Activated CD8-positive, alpha-beta memory T cell treated with anti-CD3 and anti-CD28 coated beads, Interleukin-2, amount 50 U/mL, for 48 hours (primary cell): Measurements from ENCODE around the gene OBP2A.

ENCODE experiments used
- DNase-seq: peaks from one replicate; pipeline ENCODE4 v3.0.0-alpha.2; 2020

The OBP2A gene

DNA sequence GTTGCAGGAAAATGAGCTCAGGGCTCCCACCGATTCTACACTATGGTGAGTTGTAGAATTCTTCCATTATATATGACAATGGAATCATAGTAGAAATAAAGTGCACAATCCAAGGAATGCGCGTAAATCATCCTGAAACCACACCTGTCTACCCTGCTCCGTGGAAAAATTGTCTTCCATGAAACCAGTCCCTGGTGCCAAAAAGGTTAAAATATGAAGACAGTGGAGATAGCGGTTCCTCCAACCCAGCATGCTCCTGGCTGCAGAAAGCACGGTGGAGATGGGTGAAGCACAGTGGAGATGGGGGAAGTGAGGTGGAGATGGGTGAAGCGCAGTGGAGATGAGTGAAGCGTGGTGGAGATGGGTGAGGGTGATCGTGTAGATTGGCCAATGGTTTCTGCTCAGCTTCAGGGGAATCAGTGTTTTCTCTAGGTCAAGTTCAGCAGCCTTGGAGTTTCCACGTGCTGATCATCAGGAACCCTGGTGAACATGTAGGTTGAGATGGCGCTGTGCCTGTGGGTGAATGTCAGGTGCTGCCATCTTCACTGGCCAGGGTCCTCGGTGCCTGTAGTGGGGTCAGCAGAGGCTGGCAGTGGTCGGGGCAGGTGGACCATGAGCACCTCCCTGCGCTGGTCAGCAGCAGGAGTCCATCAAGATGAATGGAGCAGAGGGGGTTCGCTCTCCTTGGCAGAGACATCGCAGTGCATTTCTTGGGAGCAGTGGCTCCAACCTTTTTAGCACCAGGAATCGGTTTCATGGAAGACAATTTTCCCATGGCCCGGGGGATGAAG is 35.9 kb downstream of the OBP2A start:
- DNase-seq = no peak

DNA sequence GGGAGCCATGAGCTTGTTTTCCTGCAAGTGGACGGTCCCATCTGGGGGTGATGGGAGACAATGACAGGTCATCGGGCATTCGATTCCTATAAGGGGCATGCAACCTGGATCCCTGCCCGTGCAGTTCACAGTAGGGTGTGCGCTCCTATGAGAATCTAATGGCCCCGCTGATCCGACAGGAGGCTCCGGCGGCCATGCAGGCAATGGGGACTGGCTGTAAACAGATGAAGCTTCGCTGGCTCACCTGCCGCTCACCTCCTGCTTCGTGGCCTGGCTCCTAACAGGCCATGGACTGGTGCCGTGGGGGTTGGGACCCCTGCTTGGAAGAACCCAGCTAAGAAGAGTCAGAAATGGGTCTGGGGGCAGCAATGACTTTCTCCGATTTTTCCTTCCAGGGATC is 36.6 kb downstream of the OBP2A start:
- no peak for DNase-seq

DNA sequence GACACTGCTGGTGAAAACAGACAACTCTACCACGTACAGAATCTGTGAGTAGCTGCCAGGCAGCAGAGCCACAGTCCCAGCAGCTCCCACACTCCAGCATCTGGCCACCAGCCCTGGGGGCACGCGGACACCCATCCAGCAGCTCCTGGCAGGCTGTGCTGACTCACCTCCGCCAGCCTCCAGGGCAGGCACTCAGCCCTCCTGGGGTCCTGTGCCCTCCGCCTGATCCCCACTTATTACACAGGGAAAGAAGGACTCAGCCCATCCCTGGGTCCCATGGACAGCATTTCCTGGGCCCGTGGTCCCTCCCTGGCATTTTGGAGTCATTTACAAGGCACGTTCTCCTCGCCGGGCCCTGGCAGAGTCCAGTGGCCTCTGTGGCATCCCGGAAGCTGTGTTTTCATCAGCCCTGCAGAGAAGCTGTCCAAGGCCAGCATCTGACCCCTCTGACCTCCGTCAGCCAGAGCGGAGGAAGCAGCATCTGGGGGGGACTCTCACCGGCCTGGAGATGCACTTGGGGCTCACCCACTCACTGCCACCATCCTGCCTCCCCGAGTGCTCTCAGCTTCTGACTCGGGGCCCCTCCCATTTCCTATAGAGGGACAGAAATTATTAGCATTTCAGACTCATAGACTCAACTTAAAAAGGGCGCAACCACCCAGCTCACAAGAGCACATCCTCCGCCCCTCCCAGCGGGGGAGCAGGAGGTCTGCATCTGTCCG is 37.2 kb downstream of the OBP2A start:
- DNase-seq = no peak

DNA sequence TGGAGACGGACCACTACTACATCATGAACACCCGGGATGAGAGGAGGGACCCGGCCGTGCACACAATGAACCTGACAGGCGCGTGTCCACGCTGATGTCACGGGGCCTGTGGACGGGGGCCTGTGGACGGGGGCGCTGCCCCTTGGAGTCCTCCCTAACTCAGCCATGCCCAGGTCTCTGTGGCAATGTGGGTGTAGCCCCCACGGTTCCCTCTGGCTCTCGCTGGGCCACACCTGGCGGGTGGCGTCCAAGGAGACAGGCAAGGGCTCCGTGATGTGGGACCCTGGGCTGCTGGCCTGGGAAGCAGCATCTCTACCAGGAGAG is 37.7 kb downstream of the OBP2A start:
- no peak for DNase-seq

DNA sequence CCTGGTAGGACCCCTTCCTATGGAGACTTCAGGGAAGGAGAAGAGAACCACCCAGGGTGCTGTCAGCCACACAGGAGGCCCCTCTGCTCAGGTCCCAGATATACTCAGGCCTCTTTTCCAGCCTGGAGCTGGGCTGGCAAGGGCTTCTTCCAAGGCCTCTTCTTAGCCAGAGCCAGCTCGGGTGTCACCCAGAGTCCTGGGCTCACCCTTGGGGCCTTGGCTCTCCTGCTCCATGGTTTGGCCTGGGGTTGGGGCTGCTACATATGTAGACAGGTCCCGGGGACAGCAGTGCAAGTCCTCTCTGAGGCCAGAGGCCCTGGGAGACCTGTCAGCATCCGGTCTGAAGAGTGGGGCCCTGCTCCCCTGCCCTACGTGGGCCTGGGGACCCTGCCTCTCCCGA is 38.4 kb downstream of the OBP2A start:
- DNase-seq = no peak

DNA sequence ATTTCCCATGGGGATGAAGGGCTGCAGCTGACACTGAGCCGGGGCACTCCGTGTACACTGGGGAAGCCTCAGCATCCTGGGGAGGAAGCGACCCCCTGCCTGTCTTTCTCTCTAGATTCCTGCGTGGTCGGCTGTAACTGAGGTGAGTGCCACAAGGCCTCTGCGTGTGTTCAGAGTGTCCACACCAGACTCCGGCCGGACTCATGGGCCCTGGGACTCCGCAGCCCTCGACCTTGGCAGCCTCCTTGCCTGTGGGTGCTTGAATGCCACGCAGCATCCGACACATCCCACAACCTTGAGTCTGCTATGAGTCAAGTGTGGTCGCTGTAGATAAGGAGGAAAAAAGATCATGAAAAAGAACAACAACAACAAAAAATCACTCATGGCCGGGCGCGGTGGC is 39.0 kb downstream of the OBP2A start:
- DNase-seq = no peak

DNA sequence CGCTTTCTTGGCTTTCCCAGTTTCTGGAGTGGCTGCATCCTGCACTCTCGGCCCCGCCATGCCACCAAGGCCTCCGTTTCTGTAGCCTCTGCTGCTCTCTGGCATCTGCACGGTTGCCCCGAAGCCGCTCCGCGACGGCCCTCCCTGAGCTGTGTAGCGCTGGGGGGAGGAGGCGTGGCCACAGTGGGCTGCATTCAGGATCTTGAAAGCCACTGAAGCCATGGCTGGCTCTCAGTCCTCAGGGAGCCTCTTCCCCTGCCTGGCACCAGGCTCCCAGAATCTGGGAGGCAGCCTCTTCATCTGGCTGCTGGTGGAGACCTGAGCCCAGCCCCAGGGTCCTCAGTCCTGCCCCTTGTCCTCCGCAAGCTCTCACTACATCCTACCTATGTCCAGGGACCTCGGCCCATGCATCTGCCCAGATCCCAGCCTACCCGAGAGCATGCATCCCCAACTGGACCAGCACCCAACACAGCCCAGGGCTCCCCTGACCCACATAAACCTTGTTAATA is 40.7 kb downstream of the OBP2A start:
- DNase-seq = no peak

DNA sequence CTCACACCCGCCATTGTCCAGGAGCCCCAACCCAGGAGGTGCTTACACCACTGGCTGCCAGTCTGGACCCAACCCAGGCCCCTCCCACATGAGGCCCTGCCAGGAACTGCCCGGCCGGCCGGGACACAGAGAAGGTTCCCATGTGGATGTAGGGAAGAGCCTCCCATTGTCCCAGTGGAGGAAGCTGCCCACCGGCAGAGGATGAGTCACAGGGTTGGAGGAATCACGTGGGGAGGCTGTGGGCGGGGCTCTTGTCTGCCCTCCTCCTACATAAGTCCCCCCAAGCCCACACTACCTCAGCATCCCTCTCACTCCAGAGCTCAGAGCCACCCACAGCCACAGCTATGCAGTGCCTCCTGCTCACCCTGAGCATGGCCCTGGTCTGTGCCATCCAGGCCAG is 41.7 kb downstream of the OBP2A start:
- no peak for DNase-seq

DNA sequence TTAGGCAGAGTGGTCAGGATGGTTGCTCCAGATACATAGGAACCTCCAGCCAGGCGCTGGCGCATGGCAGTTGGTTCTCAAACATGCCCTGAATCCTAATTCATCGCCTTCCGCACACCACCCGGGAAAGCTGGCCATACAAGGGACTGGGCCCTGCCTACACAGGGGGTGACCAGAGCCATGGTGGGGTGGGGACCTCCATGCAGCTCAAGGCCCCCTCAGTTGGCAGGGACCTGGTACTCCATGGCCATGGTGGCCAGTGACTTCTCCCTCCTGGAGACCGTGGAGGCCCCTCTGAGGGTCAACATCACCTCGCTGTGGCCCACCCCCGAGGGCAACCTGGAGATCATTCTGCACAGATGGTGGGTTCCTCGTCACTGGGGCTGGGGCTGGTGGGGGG is 42.4 kb downstream of the OBP2A start:
- no peak for DNase-seq

DNA sequence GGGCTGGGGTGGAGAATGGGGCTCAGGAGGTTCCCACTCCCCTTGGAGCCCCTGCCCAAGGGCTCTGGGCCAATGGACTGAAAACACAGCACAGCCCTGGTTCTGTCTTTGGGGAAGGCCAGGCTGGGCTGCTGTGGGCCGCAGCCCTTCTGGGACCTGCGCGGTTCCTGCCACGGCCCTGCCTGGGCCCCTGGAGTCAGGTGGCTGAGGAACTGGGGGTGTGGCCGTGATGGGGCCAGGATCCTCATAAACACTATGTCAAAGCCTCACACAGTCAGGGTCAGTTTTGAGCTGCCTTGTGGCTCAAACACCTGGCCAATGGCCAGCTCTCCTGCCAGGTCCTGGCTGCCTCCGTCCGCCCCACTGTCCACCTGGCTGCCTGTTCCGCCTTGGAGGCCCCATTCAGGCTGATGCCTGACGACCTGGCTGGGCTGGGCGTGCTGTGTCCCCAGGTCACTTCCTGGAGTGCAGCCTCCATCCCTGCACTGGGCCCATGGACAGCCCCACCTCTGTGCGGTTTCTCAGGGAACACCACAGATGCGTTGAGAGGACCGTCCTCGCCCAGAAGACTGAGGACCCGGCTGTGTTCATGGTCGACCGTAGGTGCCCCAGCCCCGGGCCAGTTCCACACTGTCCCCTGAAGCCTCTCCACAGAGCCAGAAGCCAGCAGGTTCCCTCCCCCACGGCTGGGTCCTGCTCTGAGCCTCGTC is 43.1 kb downstream of the OBP2A start:
- DNase-seq = no peak

DNA sequence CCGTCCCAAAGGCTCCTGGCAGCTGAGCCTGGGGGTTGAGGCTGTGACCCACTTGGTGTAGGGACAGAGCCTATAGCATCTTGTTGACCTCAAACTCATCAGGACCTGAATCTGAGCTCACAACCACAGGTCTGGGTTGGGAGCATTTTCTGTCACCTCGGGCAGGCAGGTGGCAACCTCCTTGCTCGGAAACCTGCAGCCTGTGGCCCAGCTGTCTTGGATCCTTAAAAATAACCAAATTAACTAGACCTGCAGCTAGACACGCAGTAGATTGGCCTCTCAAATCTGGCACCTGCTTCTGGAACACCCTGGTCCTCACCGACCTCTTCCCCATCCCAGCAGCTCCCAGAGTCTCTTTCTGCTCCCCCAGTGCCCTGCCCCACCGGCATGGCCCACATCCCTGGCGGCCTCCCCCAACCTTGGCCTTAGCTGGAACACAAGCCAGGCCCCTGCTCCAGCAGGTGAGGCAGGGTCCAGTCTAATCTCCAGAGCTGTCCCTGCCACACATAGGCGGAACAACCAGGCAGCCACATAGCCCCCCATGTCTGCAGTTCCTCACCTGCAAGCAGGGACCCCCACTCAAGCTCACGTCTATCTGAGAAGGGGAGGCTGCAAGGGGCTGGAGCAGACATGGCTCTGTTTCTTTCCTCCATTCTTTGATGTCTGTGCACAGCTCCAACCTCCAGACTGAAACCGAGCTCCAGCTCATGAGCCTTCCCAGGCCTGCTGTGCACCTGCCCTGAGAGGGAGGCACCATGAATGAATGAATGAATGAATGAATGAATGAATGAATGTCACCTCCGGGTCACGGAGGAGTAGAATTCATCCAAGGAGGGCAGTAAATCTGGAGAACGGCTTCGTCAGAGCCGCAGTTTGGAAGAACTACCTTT is 43.9 kb downstream of the OBP2A start:
- DNase-seq = no peak

DNA sequence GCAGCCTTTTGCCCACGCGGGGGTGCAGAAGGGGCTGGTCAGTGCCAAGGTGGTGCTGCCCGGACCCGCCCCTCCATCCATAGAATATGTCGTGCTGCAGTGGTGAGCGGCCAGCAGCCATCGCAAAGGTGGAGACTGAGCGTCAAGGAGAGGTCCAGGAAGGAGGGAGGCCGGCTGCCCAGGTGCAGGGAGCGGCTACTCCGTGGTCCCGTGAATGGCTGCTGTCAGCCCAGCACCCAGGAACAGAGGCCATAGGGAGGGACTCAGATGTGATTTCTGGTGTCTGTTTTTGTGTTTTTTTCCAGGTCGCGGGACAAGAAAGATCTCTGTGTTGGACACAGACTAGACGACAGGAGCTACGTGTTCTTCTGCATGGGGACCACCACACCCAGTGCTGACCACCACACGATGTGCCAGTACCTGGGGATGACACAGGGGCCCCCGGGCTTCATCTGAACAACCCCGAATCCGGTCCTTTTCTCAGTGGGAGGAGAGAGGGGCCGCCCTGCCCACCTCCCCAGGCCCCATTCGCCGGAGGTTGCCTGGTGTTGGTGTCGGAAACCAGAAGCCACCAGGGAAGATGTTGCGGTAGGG is 44.7 kb downstream of the OBP2A start:
- DNase-seq = no peak

DNA sequence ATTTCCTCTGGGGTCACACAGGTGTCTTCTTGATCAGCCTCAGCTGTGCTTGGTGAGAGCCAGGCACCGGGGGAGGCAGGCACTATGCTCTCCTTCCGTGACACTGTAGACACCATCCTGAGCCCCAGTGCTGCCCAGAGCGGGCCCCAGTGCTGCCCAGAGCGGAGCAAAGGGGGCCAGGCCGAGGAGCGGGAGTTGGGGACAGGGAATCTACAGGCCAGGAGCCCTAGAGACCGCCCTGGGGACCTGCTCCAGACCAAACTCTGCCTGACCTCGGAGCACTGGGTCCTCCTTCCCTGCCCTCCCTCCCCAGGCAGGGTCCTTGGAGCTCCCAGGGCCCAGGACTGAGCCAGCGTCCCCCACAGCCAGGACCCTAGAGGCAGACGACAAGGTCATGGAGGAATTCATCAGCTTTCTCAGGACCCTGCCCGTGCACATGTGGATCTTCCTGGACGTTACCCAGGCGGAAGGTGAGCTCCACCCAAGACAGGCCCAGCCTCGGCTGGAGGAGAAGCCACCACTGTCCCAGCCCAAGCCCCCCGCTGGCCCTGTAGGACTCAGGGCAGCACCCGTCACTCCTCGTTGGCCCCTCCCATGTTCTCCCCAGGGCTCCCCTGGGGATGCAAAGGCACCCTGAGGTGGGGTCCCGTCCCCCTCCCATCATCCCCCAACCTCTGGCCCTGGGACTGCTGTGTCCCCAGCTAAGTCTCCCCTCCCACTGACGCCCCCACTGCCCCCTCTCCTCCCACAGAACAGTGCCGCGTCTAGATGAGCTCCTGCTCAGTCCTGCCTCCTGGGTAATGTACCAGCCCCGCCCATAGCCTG is 45.8 kb downstream of the OBP2A start:
- no peak for DNase-seq

DNA sequence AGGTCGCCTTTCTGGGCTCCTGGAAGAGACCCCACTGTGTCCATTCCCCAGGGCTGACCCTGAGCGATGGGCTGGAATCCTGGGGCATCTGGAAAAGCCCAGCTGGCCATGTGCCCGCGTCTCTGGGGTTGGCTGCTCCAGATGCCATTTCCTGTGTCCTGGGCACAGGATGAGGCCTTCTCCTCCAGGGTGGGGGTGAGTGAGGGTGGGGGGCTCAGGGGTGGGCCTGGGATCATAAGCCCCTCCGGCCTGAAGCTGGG is 46.3 kb downstream of the OBP2A start:
- DNase-seq = no peak

DNA sequence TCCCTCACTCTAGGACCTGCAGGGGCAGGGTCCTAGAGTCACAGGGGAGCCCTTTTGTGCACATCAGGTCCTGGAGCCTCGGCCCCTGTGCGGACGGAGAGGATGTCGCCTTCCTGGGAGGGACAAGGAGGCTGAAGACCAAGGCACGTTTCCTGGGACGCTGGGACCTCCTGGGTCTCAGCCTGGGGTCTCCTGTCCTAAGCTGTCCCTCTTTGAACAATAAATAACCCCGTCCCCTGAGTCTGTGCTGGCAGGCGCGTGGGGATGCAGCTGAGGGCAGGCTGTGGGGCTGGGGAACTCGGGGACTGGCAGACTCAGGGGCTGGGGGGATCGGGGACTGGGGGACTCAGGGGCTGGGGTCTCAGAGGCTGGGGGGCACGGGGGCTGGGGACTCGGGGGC is 46.7 kb downstream of the OBP2A start:
- no peak for DNase-seq

DNA sequence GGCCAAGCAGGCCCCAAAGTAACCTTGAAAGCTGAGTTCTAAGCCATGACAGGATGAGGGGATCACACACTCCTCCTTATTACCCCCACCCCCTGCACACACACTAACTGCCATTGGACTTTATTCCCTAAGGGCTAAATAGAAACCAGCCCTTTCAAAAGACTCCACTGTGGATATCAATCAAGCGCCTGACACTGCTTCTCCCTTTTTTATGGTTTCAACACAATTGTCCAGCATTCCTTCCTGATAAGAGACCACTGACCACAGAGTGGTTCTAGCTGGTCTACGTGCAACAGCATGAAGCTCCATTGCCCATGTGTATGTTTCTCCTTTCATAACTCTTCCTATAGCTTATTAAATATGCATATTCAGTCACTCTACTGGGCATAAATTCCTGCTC is 50.3 kb downstream of the OBP2A start:
- no peak for DNase-seq
